ENCODE data around the gene CFAP74. TPM values are rescaled to one million over a fixed set of nuclear protein-coding genes. Genes with fewer than 3 reads are reported as not detected.

The CFAP74 gene
- total RNA-seq, 2 experiments from 2014 or later, result not detected

- H3K27ac Mint-ChIP-seq, result no peak overlapping the region
- H3K36me3 Mint-ChIP-seq (ENCODE audit: low read depth), result no peaks in the 10 kb centered on the region
- H3K4me3 ChIP-seq (ENCODE audit: low read length), result no peak overlapping the region
- no peaks in the 10 kb centered on the region for H3K36me3 ChIP-seq (ENCODE audit: insufficient read depth, low read length)
- no peaks in the 10 kb centered on the region for H3K27me3 Mint-ChIP-seq
- no peak overlapping the region for H3K4me3 Mint-ChIP-seq
- DNase-seq (peak in 1 of 14 experiments; percentile 8), ATAC-seq (ENCODE audit: poor library complexity) (no peak)
- no peaks in the 10 kb centered on the region for H3K4me1 ChIP-seq (ENCODE audit: insufficient read depth, low read length)
- intact Hi-C loops (cut with DNase I, micrococcal nuclease), result no loop called here
- H3K9me3 Mint-ChIP-seq, result no peaks in the 10 kb centered on the region
- TF ChIP-seq CTCF (IDR thresholded peaks at IDR 0.05), result no peak
- H3K27me3 ChIP-seq (ENCODE audit: control insufficient read depth in 1 of 2, insufficient read depth in 2 of 2, low read length in 2 of 2), result peaks cover 0 to 3% of the 10 kb centered on the region in 2 experiments
- ChIA-PET POLR2A (no interaction called here), CTCF (no interaction called here)
- no peaks in the 10 kb centered on the region for H3K4me1 Mint-ChIP-seq (ENCODE audit: low read depth)
- H3K9me3 ChIP-seq (ENCODE audit: control insufficient read depth in 1 of 2, insufficient read depth in 1 of 2, low read length in 2 of 2), result peaks cover 0 to 32% of the 10 kb centered on the region in 2 experiments
- H3K27ac ChIP-seq (ENCODE audit: low read depth in 1 of 2, low read length in 2 of 2), result no peak overlapping the region
Observed at GRCh38 chr1:1974834-1975233, 28.8 kb downstream of the CFAP74 start.

GRCh38 chr1:1973716-1974642, 29.6 kb downstream of the CFAP74 start:
- no peak overlapping the region for H3K4me3 ChIP-seq (ENCODE audit: low read length)
- peaks cover 0 to 30% of the 10 kb centered on the region in 2 experiments for H3K9me3 ChIP-seq (ENCODE audit: control insufficient read depth in 1 of 2, insufficient read depth in 1 of 2, low read length in 2 of 2)
- CTCF ChIA-PET, result no interaction called here
- no peaks in the 10 kb centered on the region for H3K9me3 Mint-ChIP-seq
- intact Hi-C loops (cut with DNase I, micrococcal nuclease), result no loop called here
- H3K4me3 Mint-ChIP-seq, result no peak overlapping the region
- no peaks in the 10 kb centered on the region for H3K27me3 Mint-ChIP-seq
- peaks cover 0 to 3% of the 10 kb centered on the region in 2 experiments for H3K27me3 ChIP-seq (ENCODE audit: control insufficient read depth in 1 of 2, insufficient read depth in 2 of 2, low read length in 2 of 2)
- H3K27ac Mint-ChIP-seq, result no peak overlapping the region
- peak in 1 of 14 experiments; percentile 10 for DNase-seq
- no peaks in the 10 kb centered on the region for H3K36me3 Mint-ChIP-seq (ENCODE audit: low read depth)
- no peak for ATAC-seq (ENCODE audit: poor library complexity)
- no peaks in the 10 kb centered on the region for H3K4me1 ChIP-seq (ENCODE audit: insufficient read depth, low read length)
- TF ChIP-seq CTCF (IDR thresholded peaks at IDR 0.05), result no peak
- no peak overlapping the region for H3K27ac ChIP-seq (ENCODE audit: low read depth in 1 of 2, low read length in 2 of 2)
- H3K4me1 Mint-ChIP-seq (ENCODE audit: low read depth), result no peaks in the 10 kb centered on the region
- no peaks in the 10 kb centered on the region for H3K36me3 ChIP-seq (ENCODE audit: insufficient read depth, low read length)
- POLR2A ChIA-PET, result no interaction called here

- no peak for TF ChIP-seq CTCF (IDR thresholded peaks at IDR 0.05)
- H3K4me3 Mint-ChIP-seq, result no peak overlapping the region
- CTCF ChIA-PET, result no interaction called here
Observed at GRCh38 chr1:1972976-1973715, 30.4 kb downstream of the CFAP74 start.

More at GRCh38 chr1:1972976-1973715, 30.4 kb downstream of the CFAP74 start:
- Histone ChIP-seq H3K36me3 (ENCODE audit: insufficient read depth, low read length) (no peaks in the 10 kb centered on the region), H3K27me3 (ENCODE audit: control insufficient read depth in 1 of 2, insufficient read depth in 2 of 2, low read length in 2 of 2) (peaks cover 0 to 3% of the 10 kb centered on the region in 2 experiments), H3K9me3 (ENCODE audit: control insufficient read depth in 1 of 2, insufficient read depth in 1 of 2, low read length in 2 of 2) (peaks cover 0 to 30% of the 10 kb centered on the region in 2 experiments), H3K4me3 (ENCODE audit: low read length) (no peak overlapping the region), H3K4me1 (ENCODE audit: insufficient read depth, low read length) (no peaks in the 10 kb centered on the region), H3K27ac (ENCODE audit: low read depth in 1 of 2, low read length in 2 of 2) (no peak overlapping the region)
- no peaks in the 10 kb centered on the region for H3K36me3 Mint-ChIP-seq (ENCODE audit: low read depth)
- intact Hi-C loops (cut with DNase I, micrococcal nuclease), result no loop called here
- DNase-seq (peak in 1 of 14 experiments; percentile 3), ATAC-seq (ENCODE audit: poor library complexity) (no peak)
- no peaks in the 10 kb centered on the region for H3K27me3 Mint-ChIP-seq
- POLR2A ChIA-PET, result no interaction called here
- H3K4me1 Mint-ChIP-seq (ENCODE audit: low read depth), result no peaks in the 10 kb centered on the region
- no peaks in the 10 kb centered on the region for H3K9me3 Mint-ChIP-seq
- no peak overlapping the region for H3K27ac Mint-ChIP-seq
